Measurements from ENCODE around the gene MCMBP. TPM values are rescaled to one million over a fixed set of nuclear protein-coding genes. Genes with fewer than 3 reads are reported as not detected.

The MCMBP gene
- total RNA-seq, 1 experiment from 2014 or later: 87.1 TPM

GRCh38 chr10:119852277-119852676 is 20.4 kb downstream of the MCMBP start:
- H3K27ac Mint-ChIP-seq: no peak overlapping the region

More at GRCh38 chr10:119852277-119852676, 20.4 kb downstream of the MCMBP start:
- Histone ChIP-seq H4K8ac (replicated peaks; ENCODE audit: insufficient read length, low read depth, low read length) (no peak overlapping the region), H3K4me2 (ENCODE audit: insufficient read depth, insufficient read length, low read length) (no peak overlapping the region), H3K9me3 (ENCODE audit: control insufficient read depth, low read depth, low read length) (no peaks in the 10 kb centered on the region), H2AK5ac (ENCODE audit: insufficient read length, low read length) (no peak overlapping the region), H2AFZ (ENCODE audit: low read length) (no peak overlapping the region), H3K27ac (ENCODE audit: insufficient read length, low read depth, low read length) (no peak overlapping the region), H3K23me2 (ENCODE audit: insufficient read length, low read depth, low read length, poor library complexity, severe bottlenecking) (no peaks in the 10 kb centered on the region), H3T11ph (ENCODE audit: low read length) (no peak overlapping the region), H2BK15ac (ENCODE audit: low read depth, low read length) (no peak overlapping the region), H3K79me2 (ENCODE audit: insufficient read depth, low read length) (no peaks in the 10 kb centered on the region), H2BK12ac (ENCODE audit: insufficient read length, low read depth, low read length) (no peak overlapping the region), H4K20me1 (ENCODE audit: control insufficient read depth, insufficient read depth, insufficient read length) (no peaks in the 10 kb centered on the region), H2BK120ac (ENCODE audit: low read depth, low read length, poor library complexity, severe bottlenecking) (no peak overlapping the region), H4K91ac (ENCODE audit: insufficient read length, low read depth, low read length) (no peak overlapping the region), H3K79me1 (ENCODE audit: insufficient read depth, low read depth, low read length, poor library complexity, severe bottlenecking) (no peaks in the 10 kb centered on the region), H3K14ac (ENCODE audit: insufficient read depth, low read length) (no peak overlapping the region), H4K5ac (ENCODE audit: insufficient read length, low read depth, low read length) (no peak overlapping the region), H3K27me3 (ENCODE audit: insufficient read depth, low read length) (no peaks in the 10 kb centered on the region), H3K4me1 (ENCODE audit: insufficient read depth, low read length) (no peaks in the 10 kb centered on the region; the same call in 1 of the 2 replicates), H3K56ac (ENCODE audit: insufficient read length, low read depth, low read length) (no peak overlapping the region), H3K23ac (ENCODE audit: insufficient read length, low read depth, low read length) (no peak overlapping the region), H2BK20ac (ENCODE audit: low read depth, low read length, poor library complexity, severe bottlenecking) (no peak overlapping the region), H3K9ac (ENCODE audit: extremely low read depth, insufficient read length, low read length) (no peak overlapping the region), H2BK5ac (ENCODE audit: insufficient read length, low read length) (no peak overlapping the region), H3K4ac (ENCODE audit: low read depth, low read length) (no peak overlapping the region), H3K18ac (ENCODE audit: insufficient read length, low read depth, low read length) (no peak overlapping the region)
- Mint-ChIP-seq H3K4me3 (no peak overlapping the region), H3K4me1 (peaks cover 0 to 4% of the 10 kb centered on the region in 2 experiments; a peak in 2 of 4 replicates), H3K27me3 (ENCODE audit: low read depth) (no peaks in the 10 kb centered on the region), H3K36me3 (ENCODE audit: insufficient read depth in 1 of 3, low read depth in 3 of 3) (peaks cover 29 to 74% (median 62%) of the 10 kb centered on the region in 3 experiments; a peak in 6 of 7 replicates), H3K9me3 (no peaks in the 10 kb centered on the region)
- DNase-seq: no peak
- no CpG with 5 or more reads among the region's 6 CpGs for WGBS (ENCODE audit: extremely low coverage, insufficient read length, low lambda C conversion rate)
- TF ChIP-seq CTCF (conservative IDR thresholded peaks at IDR 0.05): no peak
